Measurements from ENCODE around the gene TPTE2. TPM values are rescaled to one million over a fixed set of nuclear protein-coding genes. Genes with fewer than 3 reads are reported as not detected.
"Not testable (repeated sequence)": the region's sequence is repeated elsewhere in the genome, so short reads cannot be mapped to it uniquely, and the experiment has no call there.

TPTE2 gene
- total RNA-seq, 1 donor from 2014 or later: 0.19 TPM

DNA sequence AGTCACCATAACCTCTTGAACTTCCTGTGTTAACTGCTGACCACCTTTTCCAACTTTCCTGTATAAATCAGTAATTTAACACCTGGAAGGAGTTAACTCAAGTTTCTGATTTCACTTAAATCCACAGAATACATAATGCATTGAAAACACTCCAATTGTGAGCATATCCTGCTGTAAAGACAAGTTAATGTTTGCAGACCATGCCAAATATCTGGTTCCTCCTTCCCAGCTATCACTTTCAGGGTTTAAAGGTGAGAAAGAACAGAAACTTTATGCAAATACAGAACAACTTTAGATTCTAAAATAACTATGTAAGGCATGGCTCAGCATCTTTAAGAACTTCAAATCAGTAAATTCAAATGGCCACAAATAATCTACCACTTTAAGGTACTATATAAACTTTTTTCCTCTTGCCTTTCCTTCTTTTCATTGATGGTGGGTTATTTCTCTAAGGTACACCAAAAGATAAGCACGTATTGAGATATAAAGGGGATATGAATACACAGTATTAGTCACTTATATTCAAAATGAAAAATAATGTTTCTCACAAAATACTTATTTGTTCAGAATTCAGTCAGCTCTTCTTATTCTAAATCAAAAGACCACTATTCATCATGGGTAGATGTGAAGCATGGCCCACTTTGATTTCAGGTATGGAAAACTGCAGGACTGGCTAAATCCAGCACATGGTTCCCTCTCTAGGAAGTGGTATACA, 6.6 kb upstream of the TPTE2 start:
- DNase-seq (ENCODE audit: low spot score): no peak

DNA sequence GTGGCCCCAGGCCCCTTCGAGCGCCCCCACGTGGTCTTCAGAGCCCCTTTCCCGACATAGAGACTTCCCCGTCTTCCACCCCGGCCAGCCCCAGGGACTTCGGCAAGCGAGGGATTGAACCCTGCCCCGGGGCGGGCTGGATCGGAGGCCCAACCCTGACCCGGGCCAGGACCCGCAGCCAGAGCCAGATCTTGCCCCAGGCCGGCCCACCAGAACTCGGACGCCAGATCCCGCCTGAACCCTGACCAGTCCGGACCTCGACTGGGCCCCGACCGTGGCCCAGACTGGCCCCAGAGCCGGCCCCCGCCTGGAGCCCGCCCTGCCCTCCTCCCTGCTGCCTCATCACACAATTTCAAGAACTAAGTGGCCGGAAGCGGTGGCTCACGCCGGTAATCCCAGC, 253 bp upstream of the TPTE2 start:
- DNase-seq (ENCODE audit: low spot score): no peak

DNA sequence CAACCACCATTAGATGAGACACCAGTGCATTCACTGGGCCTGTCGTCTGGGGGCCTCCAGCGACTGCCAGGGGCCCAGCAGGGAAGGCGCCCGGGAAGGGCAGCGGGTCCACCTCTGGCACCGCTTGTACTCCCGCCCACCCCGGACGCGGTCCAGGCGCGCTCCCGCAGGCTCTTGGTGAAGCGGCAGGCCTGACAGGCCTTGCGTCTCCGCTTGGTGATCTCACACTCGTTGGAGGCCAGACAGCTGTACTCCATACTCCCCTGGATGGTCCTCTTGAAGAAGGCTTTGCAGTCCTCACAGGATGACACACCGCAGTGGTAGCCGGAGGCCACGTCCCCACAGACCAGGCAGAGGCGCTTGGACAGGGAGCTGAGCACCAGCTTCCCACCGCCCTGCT, 660 bp downstream of the TPTE2 start:
- not testable (repeated sequence) for DNase-seq (ENCODE audit: low spot score)

DNA sequence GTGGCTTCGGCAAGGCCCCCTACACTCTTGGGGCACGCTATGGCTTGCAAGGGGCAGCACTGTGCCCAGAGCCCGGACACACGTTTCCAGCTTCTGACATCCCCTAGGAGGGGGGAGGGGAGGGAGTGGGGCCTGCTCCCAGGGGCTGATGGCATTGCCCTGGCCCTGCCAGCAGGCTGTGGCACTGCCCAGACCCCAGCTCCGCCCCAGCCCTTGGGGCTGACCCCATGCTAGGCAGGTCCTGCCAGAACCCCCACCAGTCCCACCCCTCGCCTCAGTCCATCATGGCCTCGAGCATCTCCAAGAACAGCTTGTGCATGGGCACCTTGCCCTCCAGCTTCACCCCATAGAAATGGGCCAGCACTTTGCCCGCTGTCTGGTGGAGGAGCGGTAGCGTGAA, 1.6 kb downstream of the TPTE2 start:
- not testable (repeated sequence) for DNase-seq (ENCODE audit: low spot score)

DNA sequence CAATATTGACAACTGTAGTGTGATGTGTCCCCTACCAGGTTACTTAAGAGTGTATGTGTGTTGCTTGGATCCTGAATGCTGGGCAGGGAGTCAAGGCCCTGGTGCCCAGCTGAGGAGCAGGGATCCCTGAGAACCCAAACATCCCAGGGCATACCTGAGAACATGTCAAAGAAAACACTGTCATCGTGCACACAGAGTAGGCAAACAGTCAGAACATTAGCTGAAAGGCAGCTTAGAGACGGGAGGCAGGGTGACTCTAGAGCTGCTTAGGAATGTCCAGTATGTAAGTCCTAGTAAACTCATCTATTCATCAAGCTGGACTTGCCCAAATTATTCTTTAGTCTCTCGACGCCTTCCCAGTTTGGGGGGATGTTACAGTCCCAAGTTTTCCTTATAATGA, 4.0 kb downstream of the TPTE2 start:
- not testable (repeated sequence) for DNase-seq (ENCODE audit: low spot score)

DNA sequence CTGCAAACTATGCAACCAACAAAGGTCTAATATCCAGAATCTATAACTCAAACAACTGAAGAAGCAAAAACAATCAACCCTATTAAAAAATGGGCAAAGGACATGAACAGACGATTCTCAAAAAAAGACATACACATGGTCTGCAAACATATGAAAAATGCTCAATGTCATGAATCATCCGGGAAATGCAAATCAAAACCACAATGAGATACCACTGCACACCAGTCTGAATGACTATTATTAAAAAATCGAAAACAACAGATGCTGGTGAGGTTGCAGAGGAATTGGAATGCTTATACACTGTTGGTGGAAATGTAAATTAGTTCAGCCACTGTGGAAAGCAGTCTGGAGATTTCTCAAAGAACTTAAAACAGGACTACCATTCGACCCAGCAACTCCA, 12.1 kb downstream of the TPTE2 start:
- not testable (repeated sequence) for DNase-seq (ENCODE audit: low spot score)

DNA sequence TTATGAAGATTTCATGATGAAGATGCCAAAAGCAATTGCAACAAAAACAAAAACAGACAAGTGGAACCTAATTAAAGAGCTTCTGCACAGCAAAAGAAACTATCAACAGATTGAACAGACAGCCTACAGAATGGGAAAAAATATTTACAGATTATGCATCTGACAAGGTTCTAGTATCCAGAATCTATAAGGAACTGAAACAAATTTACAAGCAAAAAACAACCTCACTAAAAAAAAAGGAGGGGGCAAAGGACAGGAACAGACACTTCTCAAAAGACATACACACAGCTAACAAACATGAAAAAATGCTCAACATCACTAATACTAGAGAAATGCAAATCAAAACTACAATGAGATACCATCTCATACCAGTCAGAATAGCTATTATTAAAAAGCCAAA, 35.7 kb downstream of the TPTE2 start:
- DNase-seq (ENCODE audit: low spot score): not testable (repeated sequence)

DNA sequence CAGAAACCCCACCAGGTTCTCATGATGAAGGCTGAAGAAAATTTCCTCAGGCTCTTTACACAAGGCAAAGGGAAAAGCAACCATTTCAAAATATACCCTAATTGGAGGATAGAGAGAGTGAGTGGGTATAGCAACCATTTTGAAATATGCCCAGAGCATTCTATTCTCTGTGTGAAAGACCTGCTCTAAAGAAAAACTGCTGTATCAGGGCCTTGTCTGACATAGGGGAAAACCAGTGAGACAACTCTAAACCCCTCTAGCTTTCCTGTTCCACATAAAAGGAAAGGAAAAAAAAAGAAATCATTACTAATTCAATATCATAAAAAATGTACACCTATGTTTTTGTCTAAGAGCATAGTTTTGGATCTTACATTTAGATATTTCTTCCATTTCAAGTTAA, 42.3 kb downstream of the TPTE2 start:
- no peak for DNase-seq (ENCODE audit: low spot score)

DNA sequence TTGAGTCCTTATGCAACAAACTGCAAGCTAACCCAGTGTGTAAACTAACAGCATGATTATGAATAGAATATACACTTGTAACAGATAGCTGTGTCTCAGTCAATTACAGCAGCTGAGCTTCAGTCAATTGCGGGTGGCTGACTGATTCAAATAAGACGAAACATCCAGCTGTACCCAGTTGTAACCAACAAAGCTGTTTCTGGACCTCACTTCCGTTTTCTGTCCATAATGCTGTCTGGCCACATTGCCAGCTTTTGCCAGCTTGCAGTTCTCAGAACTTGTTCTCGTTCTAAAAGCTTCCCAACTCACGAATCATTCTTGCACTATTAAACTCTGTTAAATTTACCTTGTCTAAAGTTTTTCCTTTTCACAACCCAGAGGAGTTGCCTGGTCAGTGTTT, 53.7 kb downstream of the TPTE2 start:
- not testable (repeated sequence) for DNase-seq (ENCODE audit: low spot score)

DNA sequence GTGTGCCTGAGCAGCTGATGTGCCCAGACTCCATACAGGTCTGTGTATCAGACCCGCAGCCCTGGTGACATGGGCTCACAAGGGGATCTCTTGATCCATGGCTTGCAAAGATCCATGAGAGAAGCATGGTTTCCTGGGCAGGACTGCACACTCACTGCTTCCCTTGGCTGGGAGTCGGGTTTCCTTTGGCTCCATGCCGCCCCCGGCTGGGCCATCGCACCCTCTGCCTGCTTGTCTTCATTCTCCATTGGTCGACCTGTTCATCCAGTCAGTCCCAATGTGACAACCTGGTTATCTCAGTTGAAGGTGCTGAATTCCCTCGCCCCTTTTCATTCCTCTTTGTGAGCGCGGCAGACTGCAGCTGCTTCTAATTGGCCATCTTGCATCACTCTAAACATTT, 101.2 kb downstream of the TPTE2 start:
- not testable (repeated sequence) for DNase-seq (ENCODE audit: low spot score)

DNA sequence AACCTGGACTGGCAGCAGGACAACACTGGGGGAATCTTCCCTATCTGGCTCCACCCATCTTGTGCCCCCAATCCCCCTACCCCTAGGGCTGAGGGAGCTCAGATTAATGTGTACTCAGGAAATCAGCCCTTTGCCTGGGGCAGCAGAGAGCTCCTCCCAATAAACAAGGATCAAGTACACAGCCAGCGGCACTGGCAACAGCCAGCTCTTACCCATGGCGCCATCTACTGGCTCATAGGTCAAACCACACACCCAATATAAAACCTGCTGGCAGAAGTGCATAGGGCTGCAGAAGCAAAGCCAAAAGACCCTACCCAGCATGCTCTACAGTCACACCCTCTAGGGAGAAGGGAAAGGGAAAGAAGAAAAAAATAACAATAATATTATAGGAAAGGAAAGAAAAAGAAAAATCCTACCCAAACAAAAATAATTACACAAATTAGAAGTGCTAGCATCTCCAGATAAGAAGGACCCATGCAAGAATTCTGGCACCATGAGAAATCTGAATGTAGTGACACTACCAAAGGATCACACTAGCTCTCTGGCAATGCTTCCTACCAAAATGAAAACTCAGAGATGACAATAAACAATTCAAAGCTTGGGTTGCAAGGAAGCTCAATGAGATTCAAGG, 122.2 kb downstream of the TPTE2 start:
- not testable (repeated sequence) for DNase-seq (ENCODE audit: low spot score)

DNA sequence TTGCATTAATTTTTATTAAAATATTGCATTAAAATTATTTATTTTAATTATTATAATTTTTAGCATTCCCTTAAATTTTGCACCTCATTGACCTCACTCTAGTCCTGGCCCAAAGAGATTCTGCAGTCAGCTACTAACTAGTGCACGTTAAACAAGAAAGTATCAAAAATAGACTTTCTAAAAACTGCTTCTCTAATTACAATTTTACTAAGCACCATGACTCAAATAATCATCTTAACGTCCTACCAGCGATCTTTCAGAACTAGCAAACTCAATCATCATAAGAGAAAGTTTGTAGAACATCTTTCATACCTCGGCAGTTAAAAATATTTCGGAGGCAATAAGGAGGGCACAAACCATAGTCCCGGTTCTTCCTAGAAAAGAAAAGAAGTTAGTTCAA, 123.6 kb downstream of the TPTE2 start:
- not testable (repeated sequence) for DNase-seq (ENCODE audit: low spot score)

DNA sequence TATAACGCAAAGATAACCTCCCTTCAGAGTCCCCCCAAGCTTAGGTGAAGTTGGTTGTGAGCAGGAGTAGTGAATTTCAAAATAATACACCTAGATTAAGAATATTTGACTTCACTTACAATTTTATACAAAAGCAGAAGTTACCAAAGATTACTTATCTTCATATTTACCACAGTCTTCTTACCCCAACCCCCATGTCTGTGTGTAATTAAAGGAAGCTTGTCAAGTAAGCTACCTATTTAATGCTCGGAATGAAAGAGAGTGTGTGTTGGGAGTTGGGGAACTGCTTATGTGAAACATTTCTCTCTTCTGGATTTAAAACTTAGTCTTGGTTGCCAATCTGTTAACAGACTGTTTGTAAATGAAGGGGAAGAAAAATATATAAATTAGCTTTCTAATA, 139.1 kb downstream of the TPTE2 start:
- not testable (repeated sequence) for DNase-seq (ENCODE audit: low spot score)

DNA sequence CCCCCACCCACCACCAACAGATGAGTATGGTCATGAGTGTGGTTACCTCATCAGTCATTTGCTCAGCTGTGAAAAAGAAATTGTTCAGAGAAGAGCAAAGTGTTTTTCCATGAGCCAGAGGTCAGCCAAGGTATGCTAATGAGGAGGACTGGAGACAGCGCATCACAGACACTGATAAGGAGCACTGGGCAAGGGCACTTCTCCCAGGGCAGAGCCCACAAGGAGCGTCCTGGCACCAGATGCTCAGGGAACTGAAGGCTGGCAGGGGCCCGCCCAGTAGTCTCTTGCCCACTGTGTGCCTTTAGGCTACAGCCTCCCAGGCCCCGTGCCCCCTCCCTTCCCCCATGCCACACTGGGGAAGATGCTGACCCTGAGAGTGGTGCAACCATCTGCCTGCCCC, 148.8 kb downstream of the TPTE2 start:
- DNase-seq (ENCODE audit: low spot score): not testable (repeated sequence)

DNA sequence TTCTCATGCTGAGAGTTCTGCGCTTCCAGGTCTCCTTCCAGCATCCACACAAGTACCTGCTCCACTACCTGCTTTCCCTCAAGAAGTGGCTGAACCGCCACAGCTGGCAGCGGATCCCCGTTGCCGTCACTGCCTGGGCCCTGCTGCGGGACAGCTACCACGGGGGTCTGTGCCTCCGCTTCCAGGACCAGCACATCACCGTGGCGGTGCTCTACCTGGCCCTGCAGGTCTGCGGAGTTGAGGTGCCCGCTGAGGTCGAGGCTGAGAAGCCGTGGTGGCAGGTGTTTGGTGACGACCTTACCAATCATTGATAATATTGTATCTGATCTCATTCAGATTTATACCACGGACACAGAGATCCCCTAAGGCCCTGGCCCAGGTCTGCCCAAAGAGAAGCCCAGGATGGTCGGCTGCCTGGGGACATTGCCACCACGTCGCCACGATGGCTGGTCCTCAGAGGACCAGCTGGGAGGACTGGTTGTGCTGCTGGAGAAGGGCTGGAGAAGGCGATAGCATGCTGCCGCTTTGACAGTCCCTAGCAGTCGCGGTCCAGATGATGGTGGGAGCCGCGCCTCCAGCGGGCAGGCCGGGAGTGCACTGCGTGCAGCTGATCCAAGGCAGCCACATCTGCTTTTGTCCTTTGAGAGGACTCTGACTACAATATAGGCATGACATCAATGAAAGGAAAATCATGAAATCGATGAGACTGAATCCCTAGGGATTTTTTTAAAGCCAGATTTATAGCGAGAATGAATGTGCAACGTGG, 178.4 kb downstream of the TPTE2 start:
- DNase-seq (ENCODE audit: low spot score): not testable (repeated sequence)

DNA sequence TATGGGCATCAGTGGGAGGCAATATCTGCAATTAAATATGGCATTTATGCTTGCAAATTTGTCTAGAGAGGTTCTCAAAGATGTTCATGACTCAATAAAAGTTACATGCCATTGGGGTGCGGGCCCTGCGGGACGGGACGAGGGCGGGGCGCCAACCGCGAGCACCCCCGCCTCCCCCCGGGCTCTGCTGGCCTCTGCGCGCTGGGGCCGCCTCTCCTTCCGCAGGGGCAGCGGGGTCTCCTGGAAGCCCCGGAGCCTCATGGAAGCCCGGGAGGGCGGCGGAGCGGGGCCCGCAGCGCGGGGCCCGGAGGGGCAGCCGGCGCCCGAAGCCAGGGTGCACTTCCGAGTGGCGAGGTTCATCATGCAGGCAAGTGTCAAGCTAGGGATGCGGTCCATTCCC, 179.2 kb downstream of the TPTE2 start:
- no peak for DNase-seq (ENCODE audit: low spot score)

Other genes with a start within 250 kb of the TPTE2 start
- gene MPHOSPH8, start 72.1 kb upstream of the TPTE2 start, total RNA-seq: 27.4 TPM
- 40.3 TPM for gene PSPC1, start 221.4 kb upstream of the TPTE2 start, total RNA-seq

All from mesenteric fat pad (tissue), 1 donor.